IPS-20b (cell line): ENCODE results near the gene HRAS.

Experiments
- H3K27ac ChIP-seq: one replicate; pipeline ENCODE4 v1.5.1; 2013; ENCODE audit warnings: low read length
- H3K27me3 ChIP-seq: 2 replicates; pipeline ENCODE4 v1.6.1; 2013; ENCODE audit warnings: mild to moderate bottlenecking, low read length, inconsistent platforms; ENCODE audit not compliant: insufficient read depth
- H3K36me3 ChIP-seq: 2 replicates; pipeline ENCODE4 v1.6.1; 2013; ENCODE audit warnings: low read depth, mild to moderate bottlenecking, inconsistent platforms, low read length, moderate library complexity; ENCODE audit not compliant: insufficient read depth
- H3K4me1 ChIP-seq: 2 replicates; pipeline ENCODE4 v1.6.1; 2013; ENCODE audit warnings: mild to moderate bottlenecking, control low read depth, inconsistent platforms, low read length, moderate library complexity; ENCODE audit not compliant: insufficient read depth
- H3K4me3 ChIP-seq: 2 replicates; pipeline ENCODE4 v1.5.1; 2013; ENCODE audit warnings: mild to moderate bottlenecking, low read length, inconsistent platforms
- H3K9ac ChIP-seq: 2 replicates; pipeline ENCODE4 v1.6.1; 2013; ENCODE audit warnings: low read depth, mild to moderate bottlenecking, inconsistent platforms, low read length, moderate library complexity
- H3K9me3 ChIP-seq: 2 replicates; pipeline ENCODE4 v1.6.1; 2013; ENCODE audit warnings: mild to moderate bottlenecking, low read depth, low read length, inconsistent platforms; ENCODE audit not compliant: insufficient read depth

The HRAS gene

GRCh38 chr11:535519-536454 lies at the start of gene HRAS:
Gene HRAS (minus strand): TSS chr11:535576.
- H3K36me3 ChIP-seq = peaks cover 18% of the 10 kb centered on the region; the same call in 1 of the 2 replicates
- H3K4me3 ChIP-seq = peak within 1 kb of the TSS; percentile 72
- no peaks in the 10 kb centered on the region for H3K9me3 ChIP-seq
- H3K27me3 ChIP-seq = peaks cover 30% of the 10 kb centered on the region
- H3K4me1 ChIP-seq = peaks cover 5% of the 10 kb centered on the region; the same call in 1 of the 2 replicates
- peak within 1 kb of the TSS; percentile 69 for H3K9ac ChIP-seq
- no peak within 1 kb of the TSS for H3K27ac ChIP-seq

GRCh38 chr11:584287-584686 lies 48.9 kb upstream of the HRAS start:
- H3K27ac ChIP-seq = no peak overlapping the region
- H3K4me1 ChIP-seq = no peaks in the 10 kb centered on the region
- H3K27me3 ChIP-seq = no peaks in the 10 kb centered on the region
- H3K4me3 ChIP-seq = no peak overlapping the region
- H3K36me3 ChIP-seq = peaks cover 54% of the 10 kb centered on the region
- H3K9me3 ChIP-seq = no peaks in the 10 kb centered on the region
- H3K9ac ChIP-seq = no peak overlapping the region

GRCh38 chr11:581752-582151 lies 46.4 kb upstream of the HRAS start:
- peaks cover 35% of the 10 kb centered on the region for H3K36me3 ChIP-seq
- no peak overlapping the region for H3K4me3 ChIP-seq
- H3K9me3 ChIP-seq = no peaks in the 10 kb centered on the region

GRCh38 chr11:581342-581741 lies 46.0 kb upstream of the HRAS start:
- Histone ChIP-seq H3K27me3 (no peaks in the 10 kb centered on the region), H3K36me3 (peaks cover 31% of the 10 kb centered on the region), H3K4me1 (peaks cover 5% of the 10 kb centered on the region), H3K9ac (no peak overlapping the region; the same call in 1 of the 2 replicates), H3K27ac (no peak overlapping the region), H3K4me3 (no peak overlapping the region), H3K9me3 (no peaks in the 10 kb centered on the region)

More at GRCh38 chr11:581752-582151, 46.4 kb upstream of the HRAS start:
- Histone ChIP-seq H3K9ac (no peak overlapping the region), H3K27me3 (no peaks in the 10 kb centered on the region), H3K4me1 (peaks cover 5% of the 10 kb centered on the region), H3K27ac (no peak overlapping the region)

GRCh38 chr11:579830-580601 lies 44.6 kb upstream of the HRAS start:
- Histone ChIP-seq H3K9ac (no peak overlapping the region), H3K36me3 (peaks cover 28% of the 10 kb centered on the region)

GRCh38 chr11:578276-579035 lies 43.1 kb upstream of the HRAS start:
- H3K4me1 ChIP-seq = peaks cover 5% of the 10 kb centered on the region
- H3K4me3 ChIP-seq = peak overlapping the region; percentile 86; the same call in 1 of the 2 replicates
- H3K27ac ChIP-seq = no peak overlapping the region
- peaks cover 19% of the 10 kb centered on the region for H3K36me3 ChIP-seq
- H3K9me3 ChIP-seq = no peaks in the 10 kb centered on the region
- H3K9ac ChIP-seq = peak overlapping the region; percentile 86; the same call in 1 of the 2 replicates
- peaks cover 20% of the 10 kb centered on the region for H3K27me3 ChIP-seq

More at GRCh38 chr11:579830-580601, 44.6 kb upstream of the HRAS start:
- H3K27ac ChIP-seq = no peak overlapping the region
- no peaks in the 10 kb centered on the region for H3K9me3 ChIP-seq
- H3K27me3 ChIP-seq = peaks cover 6% of the 10 kb centered on the region
- H3K4me1 ChIP-seq = peaks cover 5% of the 10 kb centered on the region
- H3K4me3 ChIP-seq = no peak overlapping the region

GRCh38 chr11:577611-577894 lies 42.2 kb upstream of the HRAS start:
- Histone ChIP-seq H3K27me3 (peaks cover 25% of the 10 kb centered on the region), H3K9ac (peak overlapping the region; percentile 86; the same call in 1 of the 2 replicates), H3K4me3 (peak overlapping the region; percentile 86), H3K36me3 (peaks cover 15% of the 10 kb centered on the region), H3K4me1 (peaks cover 5% of the 10 kb centered on the region), H3K27ac (no peak overlapping the region), H3K9me3 (no peaks in the 10 kb centered on the region)

- peak overlapping the region; percentile 86 for H3K9ac ChIP-seq
- peaks cover 5% of the 10 kb centered on the region for H3K4me1 ChIP-seq
- H3K27ac ChIP-seq = no peak overlapping the region
- H3K9me3 ChIP-seq = no peaks in the 10 kb centered on the region
- peaks cover 25% of the 10 kb centered on the region for H3K27me3 ChIP-seq
- H3K4me3 ChIP-seq = peak overlapping the region; percentile 86
- peaks cover 11% of the 10 kb centered on the region for H3K36me3 ChIP-seq
These were observed 41.6 kb upstream of the HRAS start for GRCh38 chr11:576811-577610.

- Histone ChIP-seq H3K4me3 (peak within 1 kb of the TSS; percentile 89), H3K36me3 (peaks cover 4% of the 10 kb centered on the region; the same call in 1 of the 2 replicates), H3K9ac (peak within 1 kb of the TSS; percentile 100), H3K27me3 (peaks cover 25% of the 10 kb centered on the region), H3K4me1 (peaks cover 5% of the 10 kb centered on the region), H3K9me3 (no peaks in the 10 kb centered on the region), H3K27ac (peak within 1 kb of the TSS; percentile 92)
These were observed 40.8 kb upstream of the HRAS start, which contains the start of gene PHRF1 for GRCh38 chr11:575996-576768. Gene PHRF1 (plus strand): TSS chr11:576470. CDS start chr11:581513, 5,043 bp downstream.

- peaks cover 25% of the 10 kb centered on the region for H3K27me3 ChIP-seq
- peak overlapping the region; percentile 51; the same call in 1 of the 2 replicates for H3K9ac ChIP-seq
- H3K36me3 ChIP-seq = peaks cover 4% of the 10 kb centered on the region; the same call in 1 of the 2 replicates
- peak overlapping the region; percentile 72 for H3K4me3 ChIP-seq
- peaks cover 5% of the 10 kb centered on the region for H3K4me1 ChIP-seq
- H3K9me3 ChIP-seq = no peaks in the 10 kb centered on the region
- H3K27ac ChIP-seq = no peak overlapping the region
These were observed 40.1 kb upstream of the HRAS start for GRCh38 chr11:575313-575995.
